ENCODE measurements around the gene PGA5.
"Not testable (repeated sequence)": the region's sequence is repeated elsewhere in the genome, so short reads cannot be mapped to it uniquely, and the experiment has no call there.

The PGA5 gene

GRCh38 chr11:61240875-61241274 is at the start of gene PGA5:
Gene PGA5 (plus strand): TSS chr11:61241175. CDS start chr11:61241227, 52 bp downstream.
- not testable (repeated sequence) for DNase-seq (ENCODE audit: low read depth); H3K4me3 ChIP-seq (ENCODE audit: low read depth, low read length)

DNA sequence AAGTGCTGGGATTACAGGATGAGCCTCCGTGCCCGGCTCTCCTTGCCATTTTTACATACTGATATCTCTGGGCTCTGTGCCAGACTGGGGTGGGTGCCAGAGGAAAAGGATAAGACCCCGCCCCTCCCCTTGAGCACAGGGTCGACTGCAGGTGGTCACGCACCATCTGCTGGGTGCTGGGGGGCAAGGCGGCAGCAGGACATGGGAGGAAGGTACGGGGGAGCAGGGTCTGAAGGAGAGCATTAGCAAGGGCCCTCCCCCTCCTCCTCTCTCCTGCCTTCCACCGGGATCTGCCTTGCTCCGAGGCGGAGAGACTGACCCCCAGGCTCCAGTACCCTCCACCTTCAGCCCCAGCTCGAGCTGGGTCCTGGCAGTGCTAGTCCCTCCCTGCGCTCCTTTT is 47.4 kb upstream of the PGA5 start:
- H3K4me3 ChIP-seq (ENCODE audit: low read depth, low read length): no peak overlapping the region
- no peak for TF ChIP-seq CTCF (IDR thresholded peaks at IDR 0.05; ENCODE audit: insufficient read depth, low read depth, low read length, missing control alignments)
- DNase-seq (ENCODE audit: low read depth): no peak

DNA sequence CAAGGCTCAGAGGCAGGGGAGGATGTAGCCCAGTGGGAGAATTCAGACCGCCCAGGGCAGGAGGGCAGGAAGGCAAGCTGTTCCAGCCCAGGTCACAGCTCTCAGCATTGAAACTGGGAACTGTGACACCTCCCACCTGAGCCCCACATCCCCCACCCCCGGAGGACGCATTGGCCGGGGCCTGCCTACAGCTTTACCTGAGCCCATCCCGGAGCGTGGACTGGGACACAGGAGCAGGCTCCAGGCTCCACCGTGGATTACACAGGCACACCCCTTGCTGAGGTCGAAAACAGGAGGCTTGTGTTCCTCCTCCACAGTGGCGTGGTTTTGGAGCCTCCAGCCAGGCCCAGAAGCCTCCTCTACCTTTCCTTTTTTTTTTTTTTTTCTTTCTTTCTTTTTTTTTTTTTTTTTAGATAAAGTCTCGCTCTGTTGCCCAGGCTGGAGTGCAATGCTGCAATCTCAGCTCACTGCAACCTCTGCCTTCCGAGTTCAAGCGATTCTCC is 46.8 kb upstream of the PGA5 start:
- no peak for TF ChIP-seq CTCF (IDR thresholded peaks at IDR 0.05; ENCODE audit: insufficient read depth, low read depth, low read length, missing control alignments)
- no peak for DNase-seq (ENCODE audit: low read depth)
- H3K4me3 ChIP-seq (ENCODE audit: low read depth, low read length): no peak overlapping the region

DNA sequence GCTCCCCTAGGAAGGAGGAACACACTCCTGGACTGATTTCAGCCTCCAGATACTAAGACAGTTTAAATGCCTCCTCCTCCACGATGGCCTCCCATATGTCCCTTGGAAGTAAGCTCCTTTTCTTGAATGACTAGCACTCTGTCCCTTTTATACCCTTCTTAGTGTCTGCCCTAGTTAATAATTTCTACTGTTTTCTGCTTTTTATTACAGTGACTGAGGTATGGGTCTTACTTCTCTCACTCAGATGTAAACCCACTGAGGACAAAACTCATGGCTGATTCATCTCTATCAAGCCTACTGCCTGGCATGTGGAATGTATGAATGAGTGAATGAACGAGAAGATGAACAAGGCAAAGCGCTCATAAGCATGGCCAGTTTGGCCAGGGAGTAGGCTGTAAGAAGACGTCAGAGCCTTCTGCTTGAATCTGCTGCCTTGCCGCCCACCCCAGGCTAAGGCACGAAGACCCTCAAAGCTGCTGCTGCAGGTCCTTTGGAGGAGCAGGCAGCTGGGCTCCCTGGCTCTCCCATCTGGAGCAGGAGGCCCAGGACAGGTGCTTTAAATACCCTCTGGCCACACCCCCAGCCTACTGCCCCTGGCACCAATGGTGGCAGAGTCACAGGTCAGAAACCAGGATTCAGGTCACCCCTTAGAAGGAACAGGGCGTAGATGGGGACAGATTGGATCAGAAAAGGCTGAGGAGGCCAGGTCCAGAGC is 45.8 kb upstream of the PGA5 start:
- no peak for DNase-seq (ENCODE audit: low read depth)
- H3K4me3 ChIP-seq (ENCODE audit: low read depth, low read length): no peak overlapping the region
- no peak for TF ChIP-seq CTCF (IDR thresholded peaks at IDR 0.05; ENCODE audit: insufficient read depth, low read depth, low read length, missing control alignments)

- TF ChIP-seq CTCF (IDR thresholded peaks at IDR 0.05; ENCODE audit: insufficient read depth, low read depth, low read length, missing control alignments): no peak
- DNase-seq (ENCODE audit: low read depth): no peak
- no peak overlapping the region for H3K4me3 ChIP-seq (ENCODE audit: low read depth, low read length)
Observed at GRCh38 chr11:61195719-61196118, 45.3 kb upstream of the PGA5 start.

DNA sequence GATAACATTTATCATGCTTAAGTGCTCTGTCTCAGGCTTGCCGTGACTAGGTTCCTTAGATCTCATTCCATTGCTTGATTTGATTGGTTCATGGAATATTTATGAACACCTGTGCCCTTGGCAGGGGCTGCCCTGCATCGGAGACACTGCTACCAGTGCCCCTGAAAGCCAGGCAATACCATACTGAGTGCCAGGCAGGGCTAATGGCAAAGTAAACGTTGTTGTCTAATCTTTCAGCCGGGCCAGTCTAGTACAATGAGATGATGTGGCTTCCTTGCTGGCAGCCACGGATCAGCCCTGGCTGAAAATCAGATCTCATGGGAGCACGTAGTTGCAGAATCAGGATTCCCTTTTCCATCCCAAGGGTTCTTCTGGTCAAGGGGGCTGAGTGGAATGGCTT is 42.6 kb upstream of the PGA5 start:
- DNase-seq (ENCODE audit: low read depth): no peak

More for the DNA sequence above, 42.6 kb upstream of the PGA5 start:
- H3K4me3 ChIP-seq (ENCODE audit: low read depth, low read length): no peak overlapping the region
- no peak for TF ChIP-seq CTCF (IDR thresholded peaks at IDR 0.05; ENCODE audit: insufficient read depth, low read depth, low read length, missing control alignments)
